ENCODE data around the gene DYNLL1.

DNA sequence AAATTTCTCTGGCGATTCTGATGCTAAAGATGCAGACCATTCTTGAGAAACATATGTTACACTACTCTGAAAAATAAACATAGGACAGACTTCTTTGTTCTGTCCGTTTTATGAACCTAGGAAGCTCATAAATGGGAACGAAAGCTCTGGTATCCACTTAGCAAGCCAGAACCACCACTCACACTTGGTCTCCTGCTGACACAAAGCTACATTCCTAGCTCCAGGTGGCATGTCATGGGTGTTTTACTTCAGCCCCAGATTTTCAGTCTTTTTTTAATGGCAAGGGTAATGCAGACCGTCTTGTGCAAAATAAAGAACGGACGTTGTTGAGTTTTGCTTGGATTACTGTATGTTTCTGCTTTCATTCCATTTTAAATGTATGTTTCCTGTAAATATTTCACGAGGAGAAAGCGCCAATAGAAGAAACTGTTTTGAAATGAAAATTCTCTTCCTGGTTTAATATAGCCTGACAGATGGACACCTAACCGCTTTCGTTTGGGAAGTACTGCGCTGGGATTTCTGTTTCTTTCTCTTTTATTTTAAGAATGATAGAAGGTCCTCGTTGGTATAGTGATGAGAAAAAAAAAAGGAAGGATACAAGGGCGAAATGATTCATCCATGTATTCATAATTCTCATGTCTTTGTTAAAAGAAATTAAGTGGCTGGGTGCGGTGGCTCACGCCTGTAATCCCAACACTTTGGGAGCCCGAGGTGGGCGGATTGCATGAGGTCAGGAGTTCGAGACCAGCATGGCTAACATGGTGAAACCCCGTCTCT, 33.9 kb downstream of the DYNLL1 start:
- no peak for TF ChIP-seq EZH2phosphoT487 (IDR thresholded peaks at IDR 0.05; ENCODE audit: insufficient read depth, low read depth)
- no peak for TF ChIP-seq EZH2 (IDR thresholded peaks at IDR 0.05; ENCODE audit: insufficient read depth, poor library complexity, severe bottlenecking)

Data from GM23248 (cell line).